Vein endothelial cell (primary cell): ENCODE results near the gene GET3. TPM values are rescaled to one million over a fixed set of nuclear protein-coding genes. Genes with fewer than 3 reads are reported as not detected.

Experiments
- small RNA-seq: library from RNA; depleted of rRNA; stranded (forward); fragments of <200 nt; gene quantifications from one replicate; pipeline ENCODE3, GENCODE V24; 2012
- total RNA-seq: library from RNA; depleted of rRNA; stranded (reverse); fragments of >200 nt; gene quantifications from 2 replicates; pipeline ENCODE4 v1.2.3, GENCODE V29; 2012

Gene GET3
- total RNA-seq, result 89.2 and 91.0 TPM in 2 replicates

DNA sequence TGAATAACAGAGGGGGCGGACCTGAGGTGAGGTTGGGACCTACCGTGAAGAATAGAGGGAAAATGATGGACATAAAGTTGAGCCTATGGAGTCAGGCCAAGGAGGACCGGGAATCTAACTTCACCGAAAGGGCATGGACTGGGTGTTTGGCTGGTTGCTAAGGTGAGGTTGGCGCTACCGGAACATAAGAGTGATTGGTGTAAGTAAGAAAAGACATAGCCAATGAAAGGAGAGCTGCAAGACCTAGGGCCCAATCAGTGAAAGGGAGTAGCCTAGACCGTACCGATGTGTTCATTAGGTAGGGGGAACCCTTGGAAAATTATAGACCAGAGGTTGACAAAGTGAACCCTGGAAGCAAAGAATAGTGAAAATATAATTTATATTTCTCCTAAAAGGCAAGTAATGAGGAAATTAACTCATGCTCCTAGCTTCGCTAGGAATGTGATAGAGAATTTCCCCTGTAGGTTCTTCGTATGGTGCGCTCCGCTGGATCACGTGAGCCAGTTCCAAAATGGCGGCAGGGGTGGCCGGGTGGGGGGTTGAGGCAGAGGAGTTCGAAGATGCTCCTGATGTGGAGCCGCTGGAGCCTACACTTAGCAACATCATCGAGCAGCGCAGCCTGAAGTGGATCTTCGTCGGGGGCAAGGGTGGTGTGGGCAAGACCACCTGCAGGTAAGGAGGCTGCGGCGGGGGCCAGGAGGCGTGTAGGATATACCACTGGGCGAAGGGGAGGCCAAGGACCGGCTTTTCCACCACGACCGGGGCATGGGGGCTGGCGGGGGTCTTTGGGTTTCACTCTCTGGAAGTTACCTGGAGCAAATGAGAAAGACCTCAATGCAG is at the start of gene GET3:
Gene GET3, plus strand, starts transcription at position 503 of the 840 bp plus-strand sequence. Its CDS starts 9 bp downstream, at position 512.

DNA sequence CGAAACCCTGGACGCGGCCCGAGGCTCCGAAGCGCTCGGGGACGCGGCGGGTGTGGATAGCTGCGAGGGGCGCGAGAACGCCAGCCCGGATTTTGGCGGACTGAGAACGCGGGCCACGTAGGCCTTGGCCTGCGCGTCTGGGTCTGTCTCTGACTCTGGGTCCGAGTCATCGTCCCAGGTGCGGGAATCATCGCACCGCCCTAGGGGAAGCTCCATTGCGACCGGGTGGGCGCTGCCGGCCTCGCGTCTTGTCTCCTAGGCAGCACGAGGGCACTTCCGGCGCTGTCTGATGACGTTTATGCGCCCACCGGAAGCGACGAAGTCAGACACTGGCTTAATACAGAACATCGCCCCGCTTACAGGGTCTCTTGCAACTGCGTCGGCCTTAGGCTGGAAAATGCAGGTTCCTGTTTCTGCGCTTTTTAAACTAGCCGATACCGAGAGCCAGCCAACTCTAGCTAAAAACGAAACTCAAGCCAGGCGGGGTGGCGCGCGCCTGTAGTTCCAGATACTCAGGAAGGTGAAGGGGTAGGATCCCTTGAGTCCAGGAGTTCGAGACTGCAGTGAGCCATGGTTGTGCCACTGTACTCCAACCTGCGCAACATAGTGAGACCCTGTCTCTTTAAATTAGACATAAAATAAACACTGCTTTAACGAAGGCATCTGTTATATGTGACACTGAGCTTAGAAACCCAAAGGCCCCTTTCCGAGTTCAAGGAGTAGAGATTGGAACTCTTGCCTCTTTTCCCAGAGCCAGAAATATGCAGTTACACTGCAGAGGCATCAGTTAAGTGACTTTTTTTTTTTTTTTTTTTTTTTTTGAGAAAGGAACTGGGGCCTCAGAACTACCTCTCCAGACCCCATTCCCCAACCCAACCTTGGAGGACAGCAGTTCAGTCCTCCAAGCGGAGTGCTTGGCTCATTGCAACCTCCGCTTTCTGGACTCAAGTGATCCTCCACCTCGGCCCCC is 40.6 kb upstream of the GET3 start, which contains the start of gene FBXW9:
Gene FBXW9, minus strand, starts transcription at position 266 of the 970 bp plus-strand sequence. Its CDS starts 50 bp downstream, at position 216.

GRCh38 chr19:12723641-12724426 is 13.5 kb upstream of the GET3 start, which contains the start of gene TNPO2:
TNPO2 (minus strand) TSS chr19:12723932; CDS start chr19:12720977, 2,955 bp downstream.

DNA sequence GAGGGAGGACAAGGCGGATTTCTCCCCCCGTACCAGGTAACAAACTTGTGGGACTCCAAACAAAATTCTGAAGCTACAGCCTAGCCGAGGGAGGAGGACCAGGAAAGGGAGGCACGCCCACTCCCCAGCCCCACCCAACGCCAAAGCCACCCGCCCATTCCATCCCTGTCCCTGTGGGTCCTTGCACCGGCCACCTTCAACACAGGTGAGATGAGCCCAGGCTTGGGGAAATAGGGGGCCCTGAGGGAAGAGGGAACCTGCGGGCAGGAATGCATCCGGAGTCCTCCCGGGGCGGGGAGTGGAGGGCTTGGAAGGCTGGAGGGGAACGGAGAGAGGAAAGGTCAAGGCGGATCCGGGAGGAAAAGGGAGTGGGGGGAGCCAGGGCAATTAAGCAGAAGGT is 14.3 kb downstream of the GET3 start, which contains the start of gene BEST2:
Gene BEST2, plus strand, starts transcription at position 157 of the 400 bp plus-strand sequence. CDS start 802 bp downstream, outside the sequence.

DNA sequence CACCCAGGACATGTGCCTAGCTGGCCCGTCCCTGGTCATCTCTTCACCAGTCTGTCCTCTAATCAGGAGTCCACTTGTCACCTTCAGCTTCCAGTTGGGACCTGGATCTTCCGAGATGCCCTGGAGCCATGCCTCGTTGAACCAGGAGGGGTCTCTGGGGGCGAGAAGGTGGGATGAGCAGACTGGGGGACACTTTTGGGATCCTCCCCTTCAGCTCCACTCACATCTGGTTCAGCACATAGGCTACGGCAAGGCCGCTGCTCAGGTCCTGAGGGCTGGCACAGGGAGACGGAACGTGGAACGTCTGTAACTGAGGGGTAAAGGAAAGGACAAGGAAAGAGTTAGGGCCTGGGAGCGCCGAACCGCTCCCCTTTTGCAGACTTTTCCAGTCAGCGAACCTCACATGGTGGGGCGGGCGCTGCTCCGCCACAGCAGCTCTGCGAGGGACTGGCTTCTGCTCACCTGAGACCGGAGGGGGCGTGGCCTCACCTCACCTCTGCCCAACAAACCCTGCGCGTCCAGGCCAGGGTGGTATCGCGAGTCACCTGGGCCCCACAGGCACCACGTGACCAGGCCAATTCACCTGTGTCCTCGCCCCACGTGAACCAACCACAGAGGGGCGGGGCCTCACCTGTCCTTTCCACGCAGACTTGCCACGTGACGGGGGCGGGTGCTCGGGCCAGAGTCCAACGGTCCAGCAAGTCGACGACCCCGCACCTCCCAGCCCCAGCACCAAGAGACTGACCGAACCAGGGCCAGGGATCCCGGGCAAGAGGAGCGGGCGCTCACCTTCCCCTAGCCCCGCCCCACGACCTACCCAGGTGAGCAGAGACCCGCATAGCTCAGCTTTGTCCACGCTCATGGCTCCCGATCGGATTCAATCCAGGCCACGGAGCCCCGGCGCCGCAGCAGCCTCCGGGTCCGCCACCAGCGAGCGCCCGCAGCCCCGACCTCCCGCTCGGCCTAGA is 37.6 kb downstream of the GET3 start, which contains the start of gene HOOK2:
Gene HOOK2, minus strand, starts transcription at position 965 of the 968 bp plus-strand sequence. Its CDS starts 103 bp downstream, at position 862.

DNA sequence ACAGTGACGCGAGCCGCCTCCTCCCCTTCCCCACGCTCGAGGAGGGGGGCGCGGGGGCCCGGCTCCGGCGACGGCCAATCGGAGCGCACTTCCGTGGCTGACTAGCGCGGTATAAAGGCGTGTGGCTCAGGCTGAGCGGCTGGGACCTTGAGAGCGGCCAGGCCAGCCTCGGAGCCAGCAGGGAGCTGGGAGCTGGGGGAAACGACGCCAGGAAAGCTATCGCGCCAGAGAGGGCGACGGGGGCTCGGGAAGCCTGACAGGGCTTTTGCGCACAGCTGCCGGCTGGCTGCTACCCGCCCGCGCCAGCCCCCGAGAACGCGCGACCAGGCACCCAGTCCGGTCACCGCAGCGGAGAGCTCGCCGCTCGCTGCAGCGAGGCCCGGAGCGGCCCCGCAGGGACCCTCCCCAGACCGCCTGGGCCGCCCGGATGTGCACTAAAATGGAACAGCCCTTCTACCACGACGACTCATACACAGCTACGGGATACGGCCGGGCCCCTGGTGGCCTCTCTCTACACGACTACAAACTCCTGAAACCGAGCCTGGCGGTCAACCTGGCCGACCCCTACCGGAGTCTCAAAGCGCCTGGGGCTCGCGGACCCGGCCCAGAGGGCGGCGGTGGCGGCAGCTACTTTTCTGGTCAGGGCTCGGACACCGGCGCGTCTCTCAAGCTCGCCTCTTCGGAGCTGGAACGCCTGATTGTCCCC is 54.2 kb downstream of the GET3 start, which contains the start of gene JUNB:
Gene JUNB, plus strand, starts transcription at position 142 of the 706 bp plus-strand sequence. Its CDS starts 286 bp downstream, at position 428.

Small RNAs within 50 kb of the gene (small RNA-seq; reads per million reads assigned to genes)
- not detected for gene MIR5684
- gene SNORD41, result 12.4 reads per million, percentile 96 among the genes with 10 or more reads in this experiment

Other genes with a start within 250 kb of the GET3 start
- 5.9 and 6.9 TPM in 2 replicates for gene ZNF564, start 186.0 kb upstream of the GET3 start, total RNA-seq
- gene ZNF490, start 126.7 kb upstream of the GET3 start, total RNA-seq, result 7.2 and 9.9 TPM in 2 replicates
- gene ZNF791, start 126.6 kb upstream of the GET3 start, total RNA-seq, result 18.3 and 20.6 TPM in 2 replicates
- 51.2 and 53.2 TPM in 2 replicates for gene MAN2B1, start 70.8 kb upstream of the GET3 start, total RNA-seq
- gene WDR83, start 70.7 kb upstream of the GET3 start, total RNA-seq, result 4.9 and 8.8 TPM in 2 replicates
- gene DHPS, start 55.6 kb upstream of the GET3 start, total RNA-seq, result 52.6 and 53.0 TPM in 2 replicates
- not detected in 2 replicates for gene GNG14, start 49.5 kb upstream of the GET3 start, total RNA-seq
- gene FBXW9, start 40.9 kb upstream of the GET3 start, total RNA-seq, result 16.5 and 21.9 TPM in 2 replicates
- 55.5 and 61.4 TPM in 2 replicates for gene TNPO2, start 13.6 kb upstream of the GET3 start, total RNA-seq
- gene TRIR, start 2.8 kb upstream of the GET3 start, total RNA-seq, result 169 and 191 TPM in 2 replicates
- gene BEST2, start 14.3 kb downstream of the GET3 start, total RNA-seq, result not detected in 2 replicates
- gene HOOK2, start 38.1 kb downstream of the GET3 start, total RNA-seq, result 9.0 and 9.5 TPM in 2 replicates
- gene JUNB, start 54.0 kb downstream of the GET3 start, total RNA-seq, result 57.4 and 78.7 TPM in 2 replicates
- 221 and 264 TPM in 2 replicates for gene PRDX2, start 64.3 kb downstream of the GET3 start, total RNA-seq
- not detected in 2 replicates for gene THSD8, start 64.6 kb downstream of the GET3 start, total RNA-seq
- 19.5 and 25.5 TPM in 2 replicates for gene RNASEH2A, start 69.1 kb downstream of the GET3 start, total RNA-seq
- gene RTBDN, start 97.1 kb downstream of the GET3 start, total RNA-seq, result not detected in 2 replicates
- 0.29 and 0.33 TPM in 2 replicates for gene MAST1, start 101.0 kb downstream of the GET3 start, total RNA-seq
- gene DNASE2, start 144.0 kb downstream of the GET3 start, total RNA-seq, result 16.8 and 20.9 TPM in 2 replicates
- not detected in 2 replicates for gene KLF1, start 149.7 kb downstream of the GET3 start, total RNA-seq
- 30.1 and 33.7 TPM in 2 replicates for gene GCDH, start 153.7 kb downstream of the GET3 start, total RNA-seq
- not detected in 2 replicates for gene SYCE2, start 181.8 kb downstream of the GET3 start, total RNA-seq
- 74.1 and 78.0 TPM in 2 replicates for gene FARSA, start 196.2 kb downstream of the GET3 start, total RNA-seq
- gene CALR, start 201.1 kb downstream of the GET3 start, total RNA-seq, result 2,084 and 2,158 TPM in 2 replicates
- gene RAD23A, start 208.4 kb downstream of the GET3 start, total RNA-seq, result 94.9 and 104 TPM in 2 replicates
- gene GADD45GIP1, start 219.7 kb downstream of the GET3 start, total RNA-seq, result 20.9 and 21.0 TPM in 2 replicates
- gene DAND5, start 232.1 kb downstream of the GET3 start, total RNA-seq, result not detected in 2 replicates